Transverse colon (tissue), 4 donors: ENCODE data around the gene CDKN1C. TPM values are rescaled to one million over a fixed set of nuclear protein-coding genes. Genes with fewer than 3 reads are reported as not detected.
A peak's percentile ranks its signal among the peaks of the same experiment; 100 is the strongest.

Source experiments
- DNase-seq: peaks from one replicate; pipeline ENCODE4 v3.0.0-alpha.2; 2019
- H3K27ac ChIP-seq, 4 donors: fragments of 200-600 bp; sonication (generic); 2 replicates each; pipeline ENCODE4 v1.5.1; 2016 to 2018; ENCODE audit warnings: inconsistent platforms in 4 of 4
- H3K27me3 ChIP-seq: fragments of 200-600 bp; sonication (generic); 2 replicates; pipeline ENCODE4 v1.5.1; 2017; ENCODE audit warnings: inconsistent platforms
- H3K36me3 ChIP-seq, 4 donors: fragments of 200-600 bp; sonication (generic); 2 replicates each; pipeline ENCODE4 v1.5.1; 2017 to 2019; ENCODE audit warnings: inconsistent platforms in 4 of 4
- H3K4me1 ChIP-seq, 4 donors: fragments of 200-600 bp; sonication (generic); 2 replicates each; pipeline ENCODE4 v1.5.1; 2017 to 2020; ENCODE audit warnings: inconsistent platforms in 4 of 4
- H3K4me3 ChIP-seq, 4 donors: fragments of 200-600 bp; sonication (generic); 1 replicate in 1 of 4; 2 replicates in 3 of 4; pipeline versions ENCODE4 v1.5.1 to v1.6.1; 2017 to 2019; ENCODE audit warnings: inconsistent platforms in 4 of 4
- H3K9me3 ChIP-seq, 2 donors: fragments of 200-600 bp; sonication (generic); 2 replicates each; pipeline ENCODE4 v1.5.1; 2017 to 2019; ENCODE audit warnings: inconsistent platforms in 2 of 2
- CTCF ChIP-seq, 5 experiments: fragments of 200-600 bp in 3 of 5; fragments of 450-650 bp in 2 of 5; sonication (generic) in 3 of 5; IDR thresholded peaks; 1 replicate in 2 of 5; 2 replicates in 3 of 5; pipeline ENCODE4 v1.5.1; 2016 to 2017; ENCODE audit warnings: antibody characterized with exemption in 5 of 5, inconsistent platforms in 3 of 5, mild to moderate bottlenecking in 2 of 5, moderate library complexity in 1 of 5
- EP300 ChIP-seq: sonication (generic); formaldehyde crosslinking; IDR thresholded peaks from one replicate; pipeline ENCODE4 v1.6.1; 2017; ENCODE audit warnings: antibody characterized with exemption, low read depth
- POLR2A ChIP-seq: fragments of 450-650 bp; IDR thresholded peaks from one replicate; pipeline ENCODE4 v1.6.1; 2016; ENCODE audit warnings: antibody characterized with exemption, mild to moderate bottlenecking, moderate library complexity
- POLR2AphosphoS5 ChIP-seq, 3 donors: sonication (generic); formaldehyde crosslinking; IDR thresholded peaks; one replicate each; pipeline ENCODE4 v1.6.1; 2016; ENCODE audit warnings: antibody characterized with exemption in 3 of 3
- WGBS, 2 donors: methylation state at CpG; one replicate each; pipeline ENCODE4 v1.1.5; 2018; ENCODE audit warnings: low coverage in 1 of 2; 5-methylcytosine and 5-hydroxymethylcytosine counted together
- in situ Hi-C, 4 donors: fragments of 200-750 bp; cut with MboI; loops; one replicate each; pipeline versions ENCODE4 v1.15.0 to v1.15.1; 2017; ENCODE audit warnings: low sequenced_read_pairs in 3 of 4, low pct_ligation_motif_present in 1 of 4, low pct_unique_long_range_greater_than_20kb in 1 of 4
- intact Hi-C: fragments of 100-400 bp; cut with DNase I; formaldehyde crosslinking; loops from one replicate; pipeline ENCODE4 v1.15.1; 2023; ENCODE audit warnings: low total_unique reads
- total RNA-seq, 4 donors: library from RNA; depleted of rRNA; stranded (reverse); fragments of >200 nt; gene quantifications; one replicate each; pipeline ENCODE4 v1.1.0, GENCODE V29; 2016

The CDKN1C gene
- total RNA-seq, 4 donors from 2014 or later = 12.4 to 40.0 (median 27.7) TPM

DNA sequence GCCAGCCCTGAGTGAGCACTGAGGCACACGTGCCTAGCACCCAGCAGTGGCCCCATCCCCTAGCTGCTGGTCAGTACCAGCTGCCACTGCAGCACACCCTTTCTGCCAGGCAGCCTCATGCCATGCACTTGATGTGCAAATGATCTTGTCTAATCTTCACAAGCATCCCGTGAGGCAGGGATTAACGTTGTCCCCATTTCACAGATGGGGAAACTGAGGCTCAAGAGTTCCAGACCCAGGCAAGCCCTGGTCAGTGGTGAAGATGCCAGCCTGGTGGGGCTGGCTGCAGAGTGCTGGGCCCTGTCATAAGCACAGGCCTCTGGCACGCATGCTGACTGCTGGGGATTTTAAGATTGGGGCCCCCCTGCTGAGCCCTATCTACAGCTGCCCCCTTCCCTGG is 8.4 kb upstream of the CDKN1C start:
- 89% methylated on average over 4 of the region's 4 CpGs; no CpG with 5 or more reads in 1 of the 2 donors for WGBS, 2 donors
- TF ChIP-seq POLR2A = no peak
- no peak for TF ChIP-seq POLR2AphosphoS5 (IDR thresholded peaks at IDR 0.05)
- no peak for TF ChIP-seq CTCF (IDR thresholded peaks at IDR 0.05)
- no peak overlapping the region for H3K27ac ChIP-seq
- no peaks in the 10 kb centered on the region for H3K36me3 ChIP-seq
- no peaks in the 10 kb centered on the region for H3K27me3 ChIP-seq
- H3K4me1 ChIP-seq = peaks cover 21 to 36% (median 28%) of the 10 kb centered on the region in 4 donors
- DNase-seq = no peak
- in situ Hi-C loops = loop anchor here in 3 of 4 donors (10.0 to 25.0 kb wide), 4 partner anchors 457 to 582 kb away; partner anchors contain the start of genes C11orf21 (in 1 of the 3), KCNQ1 (in 1 of the 3), TRPM5 (in 1 of the 3) and TSPAN32 (in 1 of the 3)
- H3K9me3 ChIP-seq = no peaks in the 10 kb centered on the region
- H3K4me3 ChIP-seq = no peak overlapping the region
- intact Hi-C loops = loop anchor here (10.0 kb wide), 1 partner anchor 469 kb away; no protein-coding TSS in a partner anchor

GRCh38 chr11:2892967-2893528 is 7.5 kb upstream of the CDKN1C start:
- Histone ChIP-seq H3K4me3 (peak overlapping the region in 2 of 4 donors; percentile 24 to 45), H3K27ac (peak overlapping the region; percentile 18 to 59 (median 57)), H3K9me3 (no peaks in the 10 kb centered on the region), H3K36me3 (no peaks in the 10 kb centered on the region), H3K4me1 (peaks cover 21 to 30% (median 28%) of the 10 kb centered on the region in 4 donors), H3K27me3 (no peaks in the 10 kb centered on the region)
- intact Hi-C loops (loop anchor here (10.0 kb wide), 1 partner anchor 468 kb away; no protein-coding TSS in a partner anchor), in situ Hi-C loops (loop anchor here in 3 of 4 donors (10.0 to 25.0 kb wide), 4 partner anchors 456 to 581 kb away; partner anchors contain the start of genes C11orf21 (in 1 of the 3), KCNQ1 (in 1 of the 3), TRPM5 (in 1 of the 3) and TSPAN32 (in 1 of the 3))
- peak; percentile 0 for TF ChIP-seq POLR2A
- no peak for TF ChIP-seq EP300
- peak in 1 of 5 experiments; percentile 16 for TF ChIP-seq CTCF (IDR thresholded peaks at IDR 0.05)
- no peak for TF ChIP-seq POLR2AphosphoS5 (IDR thresholded peaks at IDR 0.05)
- peak; percentile 67 for DNase-seq
- 53 to 100% methylated on average over 1 to 4 of the region's 4 CpGs for WGBS, 2 donors

GRCh38 chr11:2892215-2892966 is 6.8 kb upstream of the CDKN1C start:
- WGBS, 2 donors = 0 to 3% methylated on average over 1 to 29 of the region's 34 CpGs
- TF ChIP-seq POLR2AphosphoS5 (IDR thresholded peaks at IDR 0.05) (no peak), POLR2A (peak; percentile 14), CTCF (IDR thresholded peaks at IDR 0.05) (peak; percentile 85 to 96 (median 96))
- Histone ChIP-seq H3K4me1 (peaks cover 21 to 32% (median 28%) of the 10 kb centered on the region in 4 donors), H3K27ac (peak overlapping the region; percentile 18 to 59 (median 57)), H3K27me3 (no peaks in the 10 kb centered on the region), H3K36me3 (no peaks in the 10 kb centered on the region), H3K9me3 (no peaks in the 10 kb centered on the region), H3K4me3 (peak overlapping the region; percentile 11 to 45 (median 24))
- in situ Hi-C loops (loop anchor here in 3 of 4 donors (10.0 to 25.0 kb wide), 4 partner anchors 455 to 580 kb away; partner anchors contain the start of genes C11orf21 (in 1 of the 3), KCNQ1 (in 1 of the 3), TRPM5 (in 1 of the 3) and TSPAN32 (in 1 of the 3)), intact Hi-C loops (loop anchor here (10.0 kb wide), 1 partner anchor 468 kb away; no protein-coding TSS in a partner anchor)
- peak; percentile 63 for DNase-seq
